Measurements from ENCODE around the gene PARD6G. TPM values are rescaled to one million over a fixed set of nuclear protein-coding genes. Genes with fewer than 3 reads are reported as not detected.

The PARD6G gene
- total and polyA plus RNA-seq, 10 of the 15 experiments (the other 5 are each of a cell fraction or from before 2014, with no cell fraction given) = 0.20 to 2.0 (median 0.60) TPM

GRCh38 chr18:80250740-80251364 is 3.5 kb upstream of the PARD6G start:
- CTCF ChIA-PET = no interaction called here
- Histone ChIP-seq H2AFZ (ENCODE audit: control insufficient read depth, low read depth, low read length) (no peak overlapping the region), H3K79me2 (ENCODE audit: control insufficient read depth, insufficient read depth, low read length) (no peaks in the 10 kb centered on the region), H3K9ac (ENCODE audit: control insufficient read depth, insufficient read depth, low read length) (no peak overlapping the region), H3K4me2 (ENCODE audit: control insufficient read depth, insufficient read depth) (no peak overlapping the region), H4K20me1 (ENCODE audit: control insufficient read depth, insufficient read depth) (no peaks in the 10 kb centered on the region), H3K9me3 (replicated peaks; ENCODE audit: control insufficient read depth, insufficient read depth, low read length) (no peaks in the 10 kb centered on the region; the same call in 2 of the 3 replicates), H3K36me3 (ENCODE audit: control insufficient read depth in 2 of 2, insufficient read depth in 2 of 2, low read length in 1 of 2) (no peaks in the 10 kb centered on the region), H3K27ac (ENCODE audit: control insufficient read depth, insufficient read depth) (no peak overlapping the region), H3K27me3 (replicated peaks in 1 of 2; ENCODE audit: control insufficient read depth in 2 of 2, insufficient read depth in 2 of 2, low read length in 1 of 2) (peaks cover under 1 to 2% of the 10 kb centered on the region in 2 experiments; a peak in 1 of 4 replicates), H3K4me3 (no peak overlapping the region), H3K4me1 (ENCODE audit: control insufficient read depth, insufficient read depth, low read length) (no peaks in the 10 kb centered on the region)
- TF ChIP-seq PAX8 (IDR thresholded peaks at IDR 0.05) = no peak
- TF ChIP-seq KAT2A (conservative IDR thresholded peaks at IDR 0.05; ENCODE audit: control insufficient read depth, low read depth, low read length) = no peak
- TF ChIP-seq PKNOX1 (IDR thresholded peaks at IDR 0.05) = no peak
- TF ChIP-seq MLLT1 (IDR thresholded peaks at IDR 0.05) = no peak
- no peak for TF ChIP-seq MTA3 (IDR thresholded peaks at IDR 0.05; ENCODE audit: borderline replicate concordance, low read length)
- no peak for TF ChIP-seq STAT1 (conservative IDR thresholded peaks at IDR 0.05)
- no peak for TF ChIP-seq NR2C2 (IDR thresholded peaks at IDR 0.05; ENCODE audit: borderline replicate concordance, control insufficient read depth, insufficient read length, low read depth)
- TF ChIP-seq E2F4 (IDR thresholded peaks at IDR 0.05; ENCODE audit: low read depth, low read length) = no peak
- no peak for TF ChIP-seq BCLAF1 (IDR thresholded peaks at IDR 0.05)
- no peak for TF ChIP-seq KLF5 (IDR thresholded peaks at IDR 0.05; ENCODE audit: partially characterized antibody)
- no peak for TF ChIP-seq ZNF592 (IDR thresholded peaks at IDR 0.05)
- POLR2A ChIA-PET = no interaction called here
- SMC1A ChIA-PET (ENCODE audit: uncharacterized antibody, unreplicated experiment) = interaction anchor here (1.5 kb wide), 2 partner anchors 11 to 73 kb away, joined by 4 to 6 read pairs; no protein-coding TSS in a partner anchor
- WGBS (ENCODE audit: insufficient coverage, insufficient replicate concordance, low lambda C conversion rate, missing lambda C conversion rate) = 11% methylated on average over 6 of the region's 6 CpGs
- in situ Hi-C loops (cut with MboI) (no loop called here), intact Hi-C loops (cut with micrococcal nuclease; ENCODE audit: unreplicated experiment) (no loop called here)
- no peak for FAIRE-seq
- RAD21 ChIA-PET (ENCODE audit: unreplicated experiment) = interaction anchor here (1.0 kb wide), 1 partner anchor 78 kb away, joined by 3 read pairs; no protein-coding TSS in a partner anchor
- no TSS peak for BruUV-seq (replicated peaks)
- ATAC-seq = no peak
- no peak for DNase-seq (ENCODE audit: low read depth, low spot score)

Measured in GM12878 (cell line).